ENCODE results near the gene GATD1. TPM values are rescaled to one million over a fixed set of nuclear protein-coding genes. Genes with fewer than 3 reads are reported as not detected.
A peak's percentile ranks its signal among the peaks of the same experiment; 100 is the strongest.

Gene GATD1
- total RNA-seq, 1 donor from 2014 or later = 82.5 TPM

- DNase-seq (ENCODE audit: low spot score) = peak; percentile 43
These were observed 50.0 kb downstream of the GATD1 start for GRCh38 chr11:727281-727701.

GRCh38 chr11:726278-727220, 50.7 kb downstream of the GATD1 start:
- DNase-seq (ENCODE audit: low spot score) = peak; percentile 84

- DNase-seq (ENCODE audit: low spot score) = no peak
These were observed 51.6 kb downstream of the GATD1 start for GRCh38 chr11:725624-726202.

GRCh38 chr11:724778-725386, 52.4 kb downstream of the GATD1 start:
- DNase-seq (ENCODE audit: low spot score) = no peak

GRCh38 chr11:724049-724777, 53.1 kb downstream of the GATD1 start:
- no peak for DNase-seq (ENCODE audit: low spot score)

- peak; percentile 46 for DNase-seq (ENCODE audit: low spot score)
These were observed 54.0 kb downstream of the GATD1 start for GRCh38 chr11:723120-723883.

GRCh38 chr11:722346-722811, 54.9 kb downstream of the GATD1 start:
- DNase-seq (ENCODE audit: low spot score) = no peak

- DNase-seq (ENCODE audit: low spot score) = no peak
These were observed 55.4 kb downstream of the GATD1 start for GRCh38 chr11:721741-722345.

GRCh38 chr11:721247-721740, 56.0 kb downstream of the GATD1 start:
- DNase-seq (ENCODE audit: low spot score) = no peak

GRCh38 chr11:720642-721246, 56.5 kb downstream of the GATD1 start:
- no peak for DNase-seq (ENCODE audit: low spot score)

- DNase-seq (ENCODE audit: low spot score) = no peak
These were observed 57.2 kb downstream of the GATD1 start for GRCh38 chr11:720017-720641.

- DNase-seq (ENCODE audit: low spot score) = no peak
These were observed 57.9 kb downstream of the GATD1 start for GRCh38 chr11:719214-720016.

Other genes starting within 250 kb of the GATD1 start
- 85.3 TPM for gene HRAS, start 241.9 kb downstream of the GATD1 start, total RNA-seq
- gene LRRC56, start 240.0 kb downstream of the GATD1 start, total RNA-seq = 3.4 TPM
- 8.8 TPM for gene LMNTD2, start 216.7 kb downstream of the GATD1 start, total RNA-seq
- gene RASSF7, start 216.5 kb downstream of the GATD1 start, total RNA-seq = 54.9 TPM
- gene PHRF1, start 201.0 kb downstream of the GATD1 start, total RNA-seq = 43.6 TPM
- 14.9 TPM for gene IRF7, start 161.5 kb downstream of the GATD1 start, total RNA-seq
- gene CDHR5, start 152.5 kb downstream of the GATD1 start, total RNA-seq = not detected
- gene SCT, start 150.3 kb downstream of the GATD1 start, total RNA-seq = not detected
- gene DRD4, start 140.2 kb downstream of the GATD1 start, total RNA-seq = 2.6 TPM
- 36.9 TPM for gene DEAF1, start 82.3 kb downstream of the GATD1 start, total RNA-seq
- 32.5 TPM for gene TMEM80, start 81.7 kb downstream of the GATD1 start, total RNA-seq
- 156 TPM for gene EPS8L2, start 71.3 kb downstream of the GATD1 start, total RNA-seq
- 172 TPM for gene TALDO1, start 30.0 kb downstream of the GATD1 start, total RNA-seq
- 0.23 TPM for gene CEND1, start 12.6 kb upstream of the GATD1 start, total RNA-seq
- 28.4 TPM for gene SLC25A22, start 20.8 kb upstream of the GATD1 start, total RNA-seq
- 20.6 TPM for gene PIDD1, start 27.7 kb upstream of the GATD1 start, total RNA-seq
- gene RPLP2, start 32.5 kb upstream of the GATD1 start, total RNA-seq = 2,024 TPM
- 118 TPM for gene PNPLA2, start 41.4 kb upstream of the GATD1 start, total RNA-seq
- 45.8 TPM for gene CRACR2B, start 50.4 kb upstream of the GATD1 start, total RNA-seq
- 241 TPM for gene CD151, start 55.5 kb upstream of the GATD1 start, total RNA-seq
- gene POLR2L, start 65.0 kb upstream of the GATD1 start, total RNA-seq = 112 TPM
- 47.2 TPM for gene TSPAN4, start 65.4 kb upstream of the GATD1 start, total RNA-seq
- gene CHID1, start 133.3 kb upstream of the GATD1 start, total RNA-seq = 116 TPM
- gene AP2A2, start 148.4 kb upstream of the GATD1 start, total RNA-seq = 100 TPM

Measured in ureter (tissue), 1 donor.